HL-60/S4 (cell line): ENCODE results near the gene GALNT14.
"Not testable (repeated sequence)": the region's sequence is repeated elsewhere in the genome, so short reads cannot be mapped to it uniquely, and the experiment has no call there.

Experiments used
- in situ Hi-C: fragments of 300-500 bp; cut with MboI; formaldehyde crosslinking; loops from 2 replicates; pipeline ENCODE4 v1.14.3; 2022; ENCODE audit warnings: low sequenced_read_pairs

The GALNT14 gene

DNA sequence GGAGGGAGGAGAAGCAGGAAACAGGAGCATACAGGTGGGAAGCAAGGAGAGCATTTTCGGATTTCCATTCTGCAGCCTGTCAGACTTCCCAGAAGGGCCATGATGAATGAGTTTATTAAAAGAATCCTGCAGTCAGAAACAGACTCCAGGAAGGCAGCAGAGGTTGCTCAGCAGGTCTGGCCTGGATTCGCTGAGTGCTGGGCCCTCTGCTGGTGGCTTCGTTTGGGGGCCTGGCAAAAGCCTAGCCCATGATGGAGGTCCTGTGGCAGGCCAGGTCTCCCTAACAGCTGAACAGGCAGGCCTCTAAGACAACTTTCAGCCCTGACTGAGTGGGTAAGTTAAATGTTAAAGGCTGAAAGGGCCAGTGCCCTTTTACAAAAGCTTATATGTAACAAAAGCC lies 222.8 kb downstream of the GALNT14 start:
- in situ Hi-C loops: no loop called here

DNA sequence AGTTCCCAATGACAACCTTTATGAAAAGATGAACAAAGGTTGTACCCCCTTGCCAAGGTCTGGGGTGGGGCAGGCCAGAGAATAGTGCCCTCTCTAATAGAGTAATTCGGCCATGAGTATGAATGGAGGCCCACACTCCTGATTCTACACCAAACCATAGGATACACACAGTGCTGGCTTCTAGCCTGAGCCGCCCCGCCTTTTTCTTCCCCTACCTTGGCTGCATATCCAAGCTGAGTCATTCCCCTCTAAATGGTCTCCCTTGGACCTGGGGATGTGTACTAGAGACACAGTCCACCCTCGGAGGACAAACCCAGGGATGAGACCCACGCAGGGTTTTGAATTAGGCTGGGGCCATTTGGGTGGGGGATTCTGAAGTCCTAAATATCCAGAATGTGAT lies 223.8 kb downstream of the GALNT14 start:
- in situ Hi-C loops: no loop called here

DNA sequence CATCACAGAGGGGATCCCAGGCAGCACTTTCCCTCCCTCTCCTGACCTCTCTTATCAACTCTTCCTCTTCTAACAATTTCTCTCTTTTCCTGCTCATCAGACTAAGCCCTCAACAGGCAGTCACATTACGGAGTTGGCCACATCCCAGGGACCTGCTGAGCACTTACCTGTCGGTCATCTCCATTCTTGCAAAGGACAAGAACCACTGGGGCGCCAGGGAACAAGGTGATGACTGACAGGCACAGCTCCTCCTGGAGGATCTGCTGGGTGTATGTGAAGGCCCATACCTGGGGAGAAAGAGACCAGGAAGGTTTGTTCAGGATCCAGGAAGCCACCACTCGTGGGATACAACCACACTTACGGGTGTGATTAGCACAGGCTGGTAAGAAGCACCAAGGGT lies 226.2 kb downstream of the GALNT14 start:
- in situ Hi-C loops: no loop called here

DNA sequence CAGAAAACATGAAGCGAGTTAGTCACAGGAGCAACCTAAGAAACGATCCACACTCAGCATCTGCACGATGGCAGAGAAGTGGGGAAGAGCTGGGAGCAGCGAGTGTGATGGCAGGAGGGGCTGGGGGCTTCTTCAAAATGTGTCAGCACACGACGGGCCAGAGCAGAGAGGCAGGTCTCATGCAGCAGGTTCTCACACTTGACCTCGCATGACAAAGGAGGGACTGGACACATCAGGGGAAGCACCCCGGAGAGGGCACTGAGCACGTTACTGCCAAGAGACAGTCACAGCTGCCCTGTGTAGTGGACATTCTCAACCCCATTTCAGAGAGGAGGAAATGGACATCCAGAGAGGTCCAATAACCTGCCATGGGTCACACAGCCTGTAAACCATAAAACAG lies 226.9 kb downstream of the GALNT14 start:
- in situ Hi-C loops: no loop called here

DNA sequence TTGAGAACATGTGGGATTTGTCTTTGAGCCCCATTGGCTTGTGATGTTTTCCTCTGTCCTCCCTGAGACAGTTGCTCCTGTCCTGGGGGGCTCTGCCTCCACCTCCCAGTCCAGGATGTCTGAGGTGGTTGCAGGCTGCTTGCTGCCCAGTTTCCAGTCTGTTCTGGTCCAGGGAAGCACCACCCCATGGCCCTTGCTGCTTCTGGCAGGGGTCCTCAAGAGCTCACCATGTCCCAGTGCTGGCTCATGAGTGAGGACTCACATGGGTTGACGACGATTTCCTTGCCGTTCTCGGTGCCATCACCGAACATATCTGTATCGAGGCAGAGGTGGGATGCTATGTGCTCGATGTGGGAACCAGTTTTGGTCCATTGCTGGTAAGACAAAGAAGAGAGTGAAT lies 227.6 kb downstream of the GALNT14 start:
- in situ Hi-C loops: no loop called here

DNA sequence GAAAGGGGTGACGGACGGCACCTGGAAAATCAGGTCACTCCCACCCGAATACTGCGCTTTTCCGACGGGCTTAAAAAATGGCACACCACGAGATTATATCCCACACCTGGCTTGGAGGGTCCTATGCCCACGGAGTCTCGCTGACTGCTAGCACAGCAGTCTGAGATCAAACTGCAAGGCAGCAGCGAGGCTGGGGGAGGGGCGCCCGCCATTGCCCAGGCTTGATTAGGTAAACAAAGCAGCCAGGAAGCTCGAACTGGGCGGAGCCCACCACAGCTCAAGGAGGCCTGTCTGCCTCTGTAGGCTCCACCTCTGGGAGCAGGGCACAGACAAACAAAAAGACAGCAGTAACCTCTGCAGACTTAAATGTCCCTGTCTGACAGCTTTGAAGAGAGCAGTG lies 233.8 kb downstream of the GALNT14 start:
- in situ Hi-C loops: not testable (repeated sequence)

DNA sequence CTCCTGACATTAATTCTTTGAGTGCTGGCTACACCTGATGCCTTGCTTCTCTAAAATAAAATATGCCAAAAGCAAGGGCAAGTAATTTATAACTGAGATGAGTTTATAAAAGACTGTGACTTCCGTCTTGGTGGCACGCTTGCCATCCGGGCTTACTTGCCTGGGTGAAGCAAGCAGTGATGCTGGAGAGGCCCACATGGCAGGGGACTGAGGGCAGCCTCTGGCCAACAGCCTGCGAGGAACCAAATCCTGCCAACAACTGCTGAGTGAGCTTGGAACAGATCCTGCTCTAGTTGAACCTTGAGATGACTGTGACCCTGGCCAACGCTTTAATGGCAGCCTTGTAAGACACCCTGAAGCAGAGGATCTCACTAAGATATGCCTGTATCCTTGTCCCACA lies 234.9 kb downstream of the GALNT14 start:
- in situ Hi-C loops: no loop called here

DNA sequence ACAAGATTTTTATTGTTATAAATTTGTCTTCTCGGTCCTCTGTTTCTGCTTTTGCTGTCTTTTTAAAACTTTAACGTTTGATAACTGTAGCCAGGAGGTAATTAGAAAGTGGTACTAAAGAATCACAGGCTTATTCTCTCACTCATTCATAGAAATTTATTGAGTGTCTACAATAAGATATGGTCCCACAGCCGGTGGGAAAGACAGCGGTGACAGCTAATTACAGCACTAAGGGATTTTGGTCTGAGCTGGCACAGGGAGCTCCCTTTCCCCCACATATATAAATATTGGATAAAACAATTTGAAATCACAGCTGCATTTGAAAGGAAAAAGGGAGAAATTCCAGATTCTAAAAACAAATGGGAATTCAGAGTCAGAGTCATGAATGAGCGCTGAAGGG lies 237.9 kb downstream of the GALNT14 start:
- in situ Hi-C loops: no loop called here

DNA sequence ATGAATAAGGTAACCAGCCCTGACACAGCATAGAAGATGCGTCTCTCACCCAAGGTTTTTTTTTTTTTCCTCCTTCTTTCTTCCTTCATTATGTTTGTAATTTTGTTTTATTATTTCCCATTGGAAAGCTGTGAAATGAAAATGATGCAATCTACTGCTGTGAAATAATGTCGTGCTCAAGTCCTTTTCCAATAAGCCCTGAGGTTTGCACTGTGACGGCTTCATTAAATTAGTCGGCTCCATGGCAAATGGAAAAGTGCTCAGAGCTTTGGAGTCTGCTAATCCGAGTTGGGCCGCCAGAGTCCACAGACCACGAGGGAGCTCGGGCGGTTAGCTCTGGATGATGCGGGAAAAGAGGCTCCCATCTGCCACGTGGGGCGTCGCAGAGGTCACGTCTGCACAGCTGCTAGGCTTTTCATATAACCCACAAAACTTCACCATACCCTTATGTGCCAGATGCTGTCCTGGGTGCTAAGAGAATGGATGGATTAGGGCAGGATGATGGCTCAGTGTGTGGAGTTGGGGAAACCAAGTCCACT lies 238.7 kb downstream of the GALNT14 start:
- in situ Hi-C loops: no loop called here

DNA sequence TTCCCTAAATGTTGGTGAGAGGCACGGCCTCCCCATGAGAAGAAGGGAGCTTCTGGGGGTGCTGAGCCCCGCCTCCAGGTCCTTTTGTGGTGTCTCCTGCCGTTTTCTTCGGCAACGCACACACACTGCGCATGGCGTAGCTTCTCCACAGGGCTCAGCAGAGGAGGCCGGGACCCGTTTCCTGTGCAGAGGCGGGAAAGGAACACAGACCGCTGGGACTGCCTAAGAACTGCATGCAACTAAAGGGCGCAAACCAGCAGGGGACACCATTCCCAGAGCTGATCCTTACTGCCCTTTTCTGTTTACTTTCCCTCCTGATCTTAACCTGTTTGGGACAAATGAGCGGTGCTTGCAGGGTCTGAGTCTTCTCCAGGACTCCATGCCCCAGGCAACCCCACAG lies 240.7 kb downstream of the GALNT14 start:
- in situ Hi-C loops: no loop called here

DNA sequence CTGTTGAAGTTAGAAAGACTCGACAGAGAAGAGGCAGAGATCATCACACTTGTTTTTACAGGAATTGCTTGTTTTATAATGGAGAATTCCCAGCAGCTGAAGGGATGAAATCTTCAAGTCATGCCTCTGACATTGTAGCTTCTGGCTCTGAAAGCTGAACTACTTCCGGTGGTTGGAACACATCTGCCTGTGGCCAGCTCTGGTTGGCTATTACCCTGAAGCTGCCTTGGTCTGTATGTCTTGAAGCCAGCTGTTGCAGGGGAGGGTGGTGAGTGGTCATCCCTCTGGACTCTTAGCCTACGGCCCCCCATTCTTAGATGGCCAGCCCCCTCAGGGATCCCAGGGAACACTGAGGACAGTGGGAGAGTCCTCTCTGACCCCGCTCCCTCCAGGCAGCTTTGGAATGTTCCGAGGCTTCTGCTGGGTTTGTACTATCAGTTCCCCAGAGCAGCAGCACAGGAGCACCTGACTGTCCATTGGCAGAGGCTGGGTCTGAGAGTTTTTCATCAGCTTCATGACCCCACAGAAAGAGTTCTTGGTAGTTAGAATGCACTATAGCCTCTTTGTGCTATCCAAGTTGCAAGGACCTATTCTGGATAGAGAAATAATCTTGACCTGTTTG lies 243.6 kb downstream of the GALNT14 start:
- in situ Hi-C loops: no loop called here

DNA sequence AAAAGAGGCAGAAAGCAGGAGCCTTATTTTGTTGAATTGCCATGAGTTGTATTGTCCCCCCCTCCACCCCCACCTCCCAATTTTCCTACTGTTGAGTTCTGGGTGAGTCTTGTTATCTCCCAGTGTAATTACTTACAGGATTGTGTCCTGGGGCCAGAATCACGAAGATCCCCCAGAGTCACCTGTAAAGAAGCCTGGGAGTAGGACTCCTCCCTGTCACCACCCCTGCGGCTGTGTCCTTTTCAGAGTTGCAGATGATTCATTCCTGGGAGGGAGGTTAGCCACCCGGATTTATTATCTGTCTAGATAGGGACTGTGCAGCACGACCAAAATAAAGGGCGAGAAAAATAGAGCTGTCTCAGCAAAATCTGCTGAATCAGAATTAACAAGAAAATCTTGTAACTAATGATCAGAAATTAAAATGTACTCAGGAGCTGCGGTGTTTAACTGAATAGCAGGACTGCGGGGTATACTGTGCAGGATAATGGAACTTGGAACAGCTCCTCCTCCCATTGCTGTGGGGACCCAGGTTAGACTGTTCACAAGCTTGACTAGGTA lies 249.3 kb downstream of the GALNT14 start:
- in situ Hi-C loops: no loop called here

DNA sequence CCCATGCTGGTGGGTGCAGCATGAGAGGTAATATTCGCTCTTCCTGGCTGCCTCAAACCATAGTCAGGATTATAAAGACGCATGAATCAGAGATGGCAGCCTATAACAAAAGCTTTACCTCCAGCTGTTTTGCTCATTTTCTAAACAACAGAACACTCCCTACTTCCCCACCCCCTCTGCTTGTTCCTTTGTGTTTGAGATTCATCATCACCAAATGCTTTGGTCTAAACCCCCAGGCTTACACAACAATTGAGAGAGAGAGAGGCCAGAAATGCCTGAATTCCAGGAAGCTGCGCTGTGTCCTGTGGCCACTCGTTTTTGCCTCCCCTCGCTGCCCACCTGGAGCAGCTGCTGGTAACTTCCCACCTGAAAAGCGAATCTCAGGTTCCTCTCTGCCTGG lies 252.2 kb downstream of the GALNT14 start:
- in situ Hi-C loops: no loop called here

DNA sequence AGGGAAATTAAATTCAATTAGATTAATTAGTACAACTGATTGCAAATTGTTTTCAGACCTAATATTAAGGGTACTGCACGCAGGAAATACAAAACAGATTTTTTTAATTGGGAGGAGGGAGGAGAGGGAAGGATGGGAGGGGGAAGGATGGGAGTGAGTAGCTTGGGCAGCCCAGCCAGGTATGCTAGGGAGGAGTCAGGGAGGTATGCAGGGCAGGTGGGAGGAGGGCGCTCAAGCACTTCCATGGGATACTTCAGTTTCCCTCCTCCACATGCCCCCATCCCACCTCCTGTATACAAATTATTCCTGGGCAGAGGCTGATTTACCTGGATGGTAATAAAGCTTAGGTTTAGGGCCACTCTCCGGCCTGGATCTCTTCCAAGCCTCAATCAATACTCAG lies 254.4 kb downstream of the GALNT14 start:
- in situ Hi-C loops: no loop called here

DNA sequence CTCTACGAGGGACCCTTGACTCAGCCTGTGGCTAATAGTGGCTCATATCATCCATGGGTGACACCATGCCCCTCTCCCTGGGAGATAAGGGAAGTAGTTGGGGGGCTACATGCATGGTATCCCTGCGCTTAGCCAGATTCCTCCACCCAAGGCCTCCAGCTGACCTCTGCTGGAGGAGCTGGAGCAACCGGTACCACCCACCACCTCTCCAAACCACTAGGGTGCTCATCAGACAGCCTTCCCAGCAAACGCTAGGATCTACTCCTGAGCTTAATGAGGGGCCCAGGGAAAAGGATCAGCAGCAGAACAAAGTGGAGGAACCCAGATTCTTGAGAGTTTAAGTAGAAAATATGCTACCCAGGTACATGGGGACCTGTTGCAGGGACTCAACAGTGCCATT lies 255.1 kb downstream of the GALNT14 start:
- in situ Hi-C loops: no loop called here

DNA sequence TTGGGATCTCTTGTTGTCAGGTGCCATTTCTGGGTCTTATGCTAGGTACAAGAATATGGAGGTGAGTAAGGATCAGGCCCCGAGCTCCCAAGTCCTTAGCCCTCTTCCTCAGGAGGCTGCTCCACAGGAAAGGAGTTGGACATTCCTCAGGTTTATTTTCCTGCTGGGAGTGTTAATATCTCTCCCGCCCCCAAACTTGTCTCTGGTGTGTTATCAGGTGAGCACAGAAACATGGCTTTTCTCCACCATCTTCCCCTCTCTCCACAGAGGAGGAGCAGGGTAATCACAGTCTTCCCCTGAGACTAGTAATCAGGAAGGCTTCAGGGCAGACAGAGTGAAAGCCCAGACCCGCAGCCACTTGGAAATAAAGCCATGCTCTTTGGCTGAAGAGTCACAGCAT lies 257.7 kb downstream of the GALNT14 start:
- in situ Hi-C loops: no loop called here

DNA sequence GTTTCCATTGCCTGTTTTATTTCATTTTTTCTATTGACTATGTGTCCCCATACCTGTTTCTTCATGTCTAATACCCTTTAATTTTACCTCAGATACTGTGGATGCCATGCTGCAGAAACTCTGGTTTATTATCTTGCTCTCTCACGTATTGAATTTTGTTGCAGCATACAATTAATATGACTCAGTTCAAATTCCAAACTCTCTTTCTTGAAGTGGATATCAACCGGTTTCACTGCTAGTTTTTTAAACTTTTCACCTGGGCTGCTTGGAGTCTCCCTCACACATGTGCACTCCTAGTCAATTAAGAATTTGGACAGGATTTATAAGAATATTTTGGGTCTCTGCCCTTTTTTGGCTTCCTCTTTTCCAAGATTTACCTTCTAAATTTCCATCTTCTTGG lies 260.4 kb downstream of the GALNT14 start:
- in situ Hi-C loops: no loop called here

DNA sequence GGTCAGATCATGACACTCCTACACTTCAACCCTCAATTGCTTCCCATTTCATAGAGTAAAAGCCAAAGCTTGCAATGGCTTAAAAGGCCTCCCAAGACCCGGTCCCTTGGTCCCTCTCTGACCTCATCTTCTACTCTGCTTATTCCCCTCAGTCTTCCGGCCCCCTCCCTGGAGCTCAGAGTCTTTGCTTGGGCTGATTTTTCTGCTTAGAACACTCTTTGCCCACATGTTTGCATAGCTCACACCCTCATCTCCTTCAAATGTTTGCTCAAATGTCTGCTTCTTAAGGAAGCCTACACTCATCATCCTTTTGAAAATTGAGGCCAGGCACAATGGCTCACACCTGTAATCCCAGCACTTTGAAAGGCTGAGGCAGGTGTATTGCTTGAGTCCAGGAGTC lies 265.4 kb downstream of the GALNT14 start:
- in situ Hi-C loops: no loop called here

DNA sequence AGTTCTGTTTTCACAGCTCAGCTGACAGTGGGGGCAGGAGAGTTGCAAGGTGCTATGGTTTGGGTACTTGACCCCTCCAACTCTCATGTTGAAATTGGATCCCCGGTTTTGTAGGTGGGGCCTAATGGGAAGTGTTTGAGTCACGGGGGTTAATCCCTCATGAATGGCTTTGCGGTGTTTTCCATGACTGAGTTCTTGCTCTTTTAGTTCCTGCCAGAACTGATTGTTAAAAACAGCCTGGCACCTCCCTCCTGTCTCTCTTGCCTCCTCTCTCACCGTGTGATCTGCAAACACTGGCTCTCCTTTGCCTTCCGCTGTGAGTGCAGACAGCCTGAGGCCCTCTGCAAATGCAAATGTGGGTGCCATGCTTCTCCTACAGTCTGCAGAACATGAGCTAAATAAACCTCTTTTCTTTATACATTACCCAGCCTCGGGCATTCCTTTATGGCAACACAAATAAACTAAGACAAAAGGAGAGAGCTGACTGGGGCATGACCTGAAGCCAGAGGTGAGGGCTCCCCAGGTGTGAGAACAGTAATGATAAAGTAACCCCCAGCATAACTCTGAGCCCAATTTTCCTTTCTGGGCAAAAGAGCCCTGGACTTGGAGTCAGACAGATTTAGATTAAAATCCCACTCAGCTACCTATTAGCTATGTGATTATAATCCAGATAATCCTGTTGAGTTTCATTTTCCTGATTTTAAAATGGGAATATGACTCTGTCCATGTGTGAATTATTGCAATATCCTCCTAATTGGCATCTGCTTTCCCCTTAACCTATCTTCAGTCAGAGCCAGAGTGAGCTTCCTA lies 266.1 kb downstream of the GALNT14 start:
- in situ Hi-C loops: no loop called here

DNA sequence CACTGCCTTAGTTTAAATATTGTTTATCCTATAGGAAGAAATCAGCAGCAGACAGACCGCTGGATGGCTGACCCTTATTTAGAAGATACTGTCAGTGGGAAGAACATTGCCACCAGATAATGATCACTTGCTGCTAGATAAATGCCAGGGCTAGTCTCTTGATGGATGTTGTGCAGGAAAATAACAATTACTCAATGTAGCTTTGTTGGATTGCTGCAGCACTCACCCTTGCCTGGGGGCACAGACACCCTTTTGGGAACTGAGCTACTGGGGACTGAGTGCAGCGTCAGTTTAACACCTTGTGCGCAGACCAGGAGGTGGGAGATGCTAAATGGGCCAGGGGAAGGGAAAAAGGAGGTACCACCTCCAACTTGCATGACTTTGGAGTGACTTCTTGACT lies 266.8 kb downstream of the GALNT14 start:
- in situ Hi-C loops: no loop called here

DNA sequence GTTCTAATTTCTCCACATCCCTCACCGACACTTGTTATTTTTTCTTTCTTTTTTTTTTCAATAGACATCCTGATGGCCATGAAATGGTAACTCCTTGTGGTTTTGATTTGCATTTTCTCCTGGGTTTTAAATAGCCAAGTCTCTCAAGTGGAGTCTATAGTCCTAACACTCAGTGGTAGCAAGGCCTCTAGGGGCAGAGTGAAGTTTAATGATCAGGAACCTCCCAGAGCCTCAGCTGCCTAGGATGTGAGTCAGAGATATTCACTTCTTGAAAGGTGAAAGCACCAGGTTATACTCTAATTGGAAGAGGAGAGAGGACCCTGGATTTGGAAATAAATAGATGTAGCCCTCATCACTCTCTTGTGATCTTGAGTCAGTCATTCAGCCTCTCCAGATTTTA lies 268.3 kb downstream of the GALNT14 start:
- in situ Hi-C loops: no loop called here

DNA sequence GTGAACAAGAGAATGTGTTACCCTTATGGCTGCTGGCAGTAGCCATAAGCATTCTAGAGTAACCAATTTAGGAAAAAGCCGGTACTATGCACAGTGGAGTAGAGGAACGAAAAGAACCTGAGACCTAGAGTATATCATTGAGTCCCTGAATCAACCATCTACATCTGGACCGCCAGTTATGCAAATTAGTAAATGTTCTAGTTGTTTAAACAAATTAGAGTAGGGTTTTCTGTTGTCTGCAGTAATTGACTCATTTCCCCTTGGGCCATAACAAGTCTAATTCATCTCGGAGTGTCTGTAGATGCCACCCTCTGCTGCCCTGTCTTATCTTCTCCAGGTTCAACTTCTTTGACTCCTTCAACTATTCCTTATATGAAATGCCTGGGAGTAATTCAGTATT lies 270.9 kb downstream of the GALNT14 start:
- in situ Hi-C loops: no loop called here
